ENCODE results near the gene KCNIP4.

KCNIP4 gene

GRCh38 chr4:21139327-21139726 is 809.2 kb downstream of the KCNIP4 start:
- FAIRE-seq (no peak), DNase-seq (ENCODE audit: extremely low spot score, insufficient read length, low read depth) (no peak)

DNA sequence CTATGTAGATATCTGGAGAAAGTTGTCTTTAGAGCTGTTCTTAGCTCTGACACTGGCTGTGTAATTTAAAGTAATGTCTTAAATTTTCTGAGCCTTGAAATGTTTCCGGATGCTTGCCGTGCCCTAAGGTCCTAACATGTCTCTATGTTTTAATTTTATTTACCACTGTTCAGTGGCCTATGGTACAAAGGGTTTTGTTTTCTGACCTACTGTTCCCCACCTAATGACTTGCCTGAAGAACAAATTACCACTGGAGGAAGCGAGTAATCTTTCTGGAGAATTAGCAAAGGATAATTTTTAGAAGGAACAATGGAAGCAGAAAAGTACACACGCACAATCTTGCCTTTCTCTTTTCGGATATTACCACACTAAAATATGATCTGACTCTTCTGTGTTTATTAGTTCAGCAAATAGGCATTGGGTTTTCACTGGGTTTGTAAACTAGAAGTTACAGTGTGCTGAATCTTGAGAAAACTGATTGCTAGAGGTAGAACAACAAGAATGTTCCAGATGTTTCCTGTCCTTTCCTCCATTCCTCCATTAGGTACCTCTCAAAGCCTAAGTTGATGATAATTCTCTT is 812.4 kb downstream of the KCNIP4 start:
- no peak for FAIRE-seq
- DNase-seq (ENCODE audit: extremely low spot score, insufficient read length, low read depth): no peak

DNA sequence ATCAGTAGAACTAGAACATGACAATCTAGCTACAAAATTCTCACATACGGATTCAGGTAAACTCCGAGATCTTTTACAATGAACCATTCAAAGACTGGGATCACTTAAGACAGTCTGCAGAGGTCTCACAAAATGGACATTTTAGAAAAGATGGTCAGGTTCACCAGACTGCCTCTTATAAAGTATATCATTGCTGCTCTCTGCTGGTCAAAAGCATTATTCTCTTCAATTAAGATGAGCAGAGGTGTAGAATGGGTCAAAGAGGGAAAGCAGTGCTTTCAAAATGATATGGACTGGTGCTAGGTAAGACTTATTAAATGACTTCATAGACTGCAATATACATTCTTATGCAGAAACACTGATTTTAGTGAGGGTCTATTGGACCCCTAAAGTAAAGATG is 813.6 kb downstream of the KCNIP4 start:
- no peak for DNase-seq (ENCODE audit: extremely low spot score, insufficient read length, low read depth)
- FAIRE-seq: no peak

- no peak for FAIRE-seq
Measured at GRCh38 chr4:21130606-21131005, 818.0 kb downstream of the KCNIP4 start.

DNA sequence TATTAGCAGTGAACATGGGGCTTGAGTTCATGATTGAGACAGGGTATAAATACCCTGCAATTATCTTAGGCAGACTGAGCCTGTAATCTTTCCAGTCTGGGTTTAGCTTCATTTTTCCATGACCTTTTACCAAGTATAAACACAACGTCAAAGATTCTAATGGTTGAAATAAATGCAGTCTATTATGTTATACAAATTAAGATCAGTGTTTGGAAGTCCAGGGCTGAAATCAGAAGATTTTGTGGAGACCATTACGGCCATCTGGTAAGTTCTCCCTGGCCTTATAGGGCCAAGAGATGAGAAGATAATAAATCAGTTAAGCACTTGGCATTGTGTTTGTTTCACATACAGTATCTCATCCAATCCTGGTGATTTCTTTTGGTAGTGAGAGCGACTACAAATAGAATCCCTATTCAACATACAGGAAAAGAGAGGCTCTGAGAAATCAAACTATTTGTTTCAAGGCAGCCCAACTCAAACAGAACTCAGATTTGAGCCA is 822.5 kb downstream of the KCNIP4 start:
- DNase-seq (ENCODE audit: extremely low spot score, insufficient read length, low read depth): no peak
- FAIRE-seq: no peak

More at GRCh38 chr4:21130606-21131005, 818.0 kb downstream of the KCNIP4 start:
- DNase-seq (ENCODE audit: extremely low spot score, insufficient read length, low read depth): no peak

DNA sequence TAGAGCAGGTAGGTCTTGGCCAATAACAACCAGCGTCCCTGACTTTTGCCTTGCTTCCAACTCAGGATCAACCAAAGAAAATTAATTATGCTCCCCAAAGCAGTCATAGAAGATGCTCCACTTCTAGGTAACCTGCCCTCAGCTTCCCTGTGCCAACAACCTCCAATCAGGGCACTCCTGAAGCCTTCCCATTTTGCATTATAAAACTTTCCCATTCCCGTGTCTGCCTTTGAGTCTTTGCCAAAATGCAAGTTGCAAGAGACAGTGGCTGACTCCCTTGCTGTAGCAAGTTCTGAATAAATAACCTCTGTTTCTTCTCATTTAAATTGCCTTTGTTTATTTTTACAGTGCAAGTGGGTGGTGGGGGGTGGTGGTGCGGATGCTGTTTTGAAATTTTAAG is 830.3 kb downstream of the KCNIP4 start:
- FAIRE-seq (no peak), DNase-seq (ENCODE audit: extremely low spot score, insufficient read length, low read depth) (no peak)

DNA sequence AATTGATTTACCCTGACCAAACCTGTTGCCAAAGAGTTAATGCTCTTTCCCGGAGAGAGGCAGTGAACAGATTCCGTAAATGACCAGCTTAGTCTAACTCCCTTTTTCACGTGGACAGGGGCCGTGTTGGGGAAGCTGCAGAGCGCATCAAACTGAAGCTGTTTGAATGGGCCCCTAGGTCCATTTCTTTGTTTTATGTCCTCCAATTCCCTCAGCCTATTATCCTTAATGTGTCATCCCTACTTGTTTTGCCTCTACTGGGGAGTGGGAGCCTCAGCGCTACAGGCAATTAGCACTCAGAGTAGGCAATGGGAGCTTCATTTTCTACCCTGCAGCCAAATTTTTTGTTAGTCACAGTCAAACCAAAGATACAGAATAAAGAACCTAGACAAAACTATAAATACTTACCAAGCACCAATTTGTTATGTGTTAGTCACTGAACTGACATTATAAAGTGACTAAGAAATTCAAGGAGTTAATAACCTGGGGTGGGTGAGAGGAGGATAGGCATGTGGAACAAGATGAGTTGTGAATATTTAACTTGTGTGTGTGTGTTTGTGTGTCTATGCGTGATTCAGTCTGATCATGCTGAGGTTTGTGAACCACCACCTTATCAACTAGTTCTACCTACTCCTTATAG is 830.9 kb downstream of the KCNIP4 start:
- FAIRE-seq: no peak
- DNase-seq (ENCODE audit: extremely low spot score, insufficient read length, low read depth): no peak

DNA sequence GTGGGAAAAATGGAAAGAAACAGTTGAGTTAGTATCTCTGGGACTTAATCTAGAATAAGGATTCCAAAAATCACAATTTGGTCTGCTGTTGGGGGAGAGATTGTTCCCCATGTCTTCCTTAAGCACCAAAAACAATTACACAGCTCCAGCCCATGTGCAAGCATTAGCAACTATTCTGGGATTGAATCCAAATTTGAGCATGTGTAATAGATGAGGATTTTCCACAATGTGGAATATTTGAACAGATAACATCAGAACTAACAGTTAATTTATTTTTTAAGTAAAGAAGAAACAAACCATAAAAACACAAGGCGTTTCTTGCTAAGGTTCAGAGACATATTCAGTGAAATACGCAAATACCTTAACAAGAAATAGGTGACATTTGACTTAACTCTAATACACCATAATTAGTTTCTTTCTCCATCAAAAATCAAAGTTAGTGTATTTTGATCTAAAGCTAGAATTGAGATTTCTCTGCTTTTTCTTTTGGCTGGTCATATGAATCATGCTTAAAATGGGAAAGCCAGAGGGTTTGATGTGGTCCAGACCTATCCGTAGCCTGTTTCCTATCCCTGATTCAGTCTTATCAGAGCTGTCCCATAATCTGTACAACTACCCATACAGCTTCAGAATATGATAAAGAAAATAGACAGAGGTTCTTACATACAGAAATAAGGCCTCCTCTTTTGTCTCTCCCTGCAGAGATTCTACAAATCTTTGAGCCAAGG is 834.9 kb downstream of the KCNIP4 start:
- DNase-seq (ENCODE audit: extremely low spot score, insufficient read length, low read depth) (no peak), FAIRE-seq (no peak)

GRCh38 chr4:21102667-21103066 is 845.9 kb downstream of the KCNIP4 start:
- DNase-seq (ENCODE audit: extremely low spot score, insufficient read length, low read depth): no peak
- FAIRE-seq: no peak

- FAIRE-seq (no peak), DNase-seq (ENCODE audit: extremely low spot score, insufficient read length, low read depth) (no peak)
Measured at GRCh38 chr4:21097865-21098264, 850.7 kb downstream of the KCNIP4 start.

DNA sequence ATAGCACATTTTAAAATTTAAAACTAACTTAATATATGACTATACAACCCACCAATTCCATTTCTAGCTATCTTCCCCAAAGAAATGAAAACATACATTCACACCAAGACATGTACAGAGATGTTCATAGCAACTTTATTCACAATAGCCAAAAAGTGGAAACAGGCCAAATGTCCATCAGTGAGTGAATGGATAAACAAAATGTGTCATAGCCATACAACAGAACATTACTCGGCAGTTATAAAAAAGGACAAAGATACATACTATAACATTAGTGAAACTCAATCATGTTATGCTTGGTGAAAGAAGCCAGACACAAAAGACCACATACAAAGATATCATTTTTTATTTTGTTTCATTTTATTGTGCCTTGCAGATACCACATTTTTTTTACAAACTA is 851.5 kb downstream of the KCNIP4 start:
- DNase-seq (ENCODE audit: extremely low spot score, insufficient read length, low read depth) (no peak), FAIRE-seq (no peak)

- DNase-seq (ENCODE audit: extremely low spot score, insufficient read length, low read depth) (no peak), FAIRE-seq (no peak)
Measured at GRCh38 chr4:21092531-21092930, 856.0 kb downstream of the KCNIP4 start.

DNA sequence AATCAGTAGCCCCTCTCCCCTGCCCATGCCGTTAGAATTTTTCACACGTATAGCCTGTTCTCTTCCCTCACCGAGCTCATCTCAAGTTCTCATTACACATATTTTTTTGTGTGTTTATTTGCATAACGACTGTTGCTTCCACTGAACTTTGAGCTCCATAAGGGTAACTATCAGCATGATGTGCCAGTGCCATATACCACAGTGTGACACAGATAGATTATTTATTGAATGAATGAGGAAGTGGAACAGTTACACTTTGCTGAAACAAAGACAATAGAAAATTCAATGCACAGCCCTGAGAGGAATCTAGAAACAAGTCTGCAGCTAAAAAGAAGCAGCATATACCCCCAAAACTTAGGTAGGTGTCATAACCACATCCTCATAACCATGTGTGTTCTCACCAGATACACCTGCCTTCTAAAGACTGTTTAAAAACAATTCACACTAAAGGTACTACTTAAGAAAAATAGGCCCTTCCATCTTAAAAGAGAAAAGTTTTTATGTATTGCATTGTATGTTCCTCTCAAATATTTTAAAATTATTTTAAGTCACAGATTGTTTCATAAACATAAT is 858.4 kb downstream of the KCNIP4 start:
- FAIRE-seq: no peak
- DNase-seq (ENCODE audit: extremely low spot score, insufficient read length, low read depth): no peak

DNA sequence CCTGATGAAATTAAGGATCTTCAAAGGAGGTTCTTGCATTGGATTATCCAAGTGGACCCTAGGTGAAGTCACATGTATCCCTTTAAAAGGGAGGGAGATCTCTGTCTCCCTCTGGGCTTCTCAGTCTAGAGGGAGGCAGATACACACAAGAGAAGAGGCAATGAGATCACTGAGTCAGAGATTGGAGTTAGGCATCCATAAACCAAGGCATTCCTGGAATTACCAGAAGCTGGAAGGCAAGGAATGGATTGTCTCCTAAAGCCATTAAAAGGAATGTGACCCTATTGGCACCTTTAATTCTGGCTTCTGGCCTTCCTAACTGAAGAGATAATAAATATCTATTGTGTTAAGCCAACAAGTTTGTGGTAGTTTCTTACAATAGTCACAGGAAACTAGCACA is 865.2 kb downstream of the KCNIP4 start:
- FAIRE-seq (no peak), DNase-seq (ENCODE audit: extremely low spot score, insufficient read length, low read depth) (no peak)

DNA sequence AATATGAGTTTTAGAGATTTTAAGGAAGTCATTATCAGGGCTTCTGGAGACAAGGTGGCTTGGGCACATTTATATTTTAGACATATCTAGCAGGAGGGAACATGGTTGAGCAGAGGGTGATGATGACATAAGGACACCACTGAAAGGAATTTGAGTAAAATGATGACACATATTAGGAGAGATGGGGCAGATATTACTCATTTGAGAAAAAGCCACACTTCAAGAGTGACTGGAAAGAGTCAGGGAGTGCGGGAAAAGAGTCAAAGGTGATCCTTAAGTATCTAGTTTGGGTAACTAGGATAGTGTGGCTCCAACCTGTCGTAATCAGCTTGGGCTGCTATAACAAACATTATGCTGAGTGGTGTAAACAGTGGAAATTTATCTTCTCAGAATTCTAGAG is 870.6 kb downstream of the KCNIP4 start:
- no peak for FAIRE-seq
- no peak for DNase-seq (ENCODE audit: extremely low spot score, insufficient read length, low read depth)

DNA sequence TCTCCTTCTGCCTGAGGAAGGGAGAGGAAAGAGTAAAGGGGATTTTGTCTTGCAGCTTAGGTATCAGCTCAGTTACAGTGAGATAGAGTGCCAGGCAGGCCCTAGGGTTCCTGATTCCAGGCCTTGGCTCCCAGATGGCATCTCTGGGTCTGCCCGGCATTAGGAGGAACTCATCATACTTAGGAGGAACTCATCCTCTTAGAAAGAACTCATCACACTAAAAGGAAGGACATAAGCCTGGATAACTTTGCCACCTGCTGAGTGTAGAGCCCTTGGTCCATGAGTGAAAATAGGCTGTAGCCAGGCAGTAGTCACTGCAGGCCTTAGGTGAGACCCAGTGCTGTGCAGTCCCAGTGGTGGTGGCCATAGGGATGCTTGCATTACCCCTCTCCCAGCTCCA is 881.2 kb downstream of the KCNIP4 start:
- DNase-seq (ENCODE audit: extremely low spot score, insufficient read length, low read depth): no peak
- FAIRE-seq: no peak

- FAIRE-seq: no peak
Measured at GRCh38 chr4:21061902-21062301, 886.7 kb downstream of the KCNIP4 start.

DNA sequence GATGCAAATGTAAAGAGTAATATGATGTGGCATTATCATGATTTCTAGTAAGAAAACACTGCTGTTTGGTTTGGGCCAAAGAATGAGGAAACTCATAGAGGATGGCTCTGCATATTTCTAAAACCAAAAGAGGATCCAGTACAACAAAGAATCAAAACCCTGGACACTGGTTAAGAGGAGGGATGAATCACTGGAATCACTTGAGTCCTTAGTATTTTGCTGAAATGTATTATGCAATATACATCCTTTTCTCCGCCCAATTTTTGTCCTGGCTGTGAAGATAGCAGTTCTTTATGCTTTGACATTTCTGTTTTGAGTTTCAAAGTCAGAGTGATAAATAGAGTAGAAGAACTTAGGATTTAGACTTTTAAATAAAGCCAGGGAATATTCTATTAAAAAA is 902.4 kb downstream of the KCNIP4 start:
- no peak for FAIRE-seq
- DNase-seq (ENCODE audit: extremely low spot score, insufficient read length, low read depth): no peak

More at GRCh38 chr4:21061902-21062301, 886.7 kb downstream of the KCNIP4 start:
- no peak for DNase-seq (ENCODE audit: extremely low spot score, insufficient read length, low read depth)

DNA sequence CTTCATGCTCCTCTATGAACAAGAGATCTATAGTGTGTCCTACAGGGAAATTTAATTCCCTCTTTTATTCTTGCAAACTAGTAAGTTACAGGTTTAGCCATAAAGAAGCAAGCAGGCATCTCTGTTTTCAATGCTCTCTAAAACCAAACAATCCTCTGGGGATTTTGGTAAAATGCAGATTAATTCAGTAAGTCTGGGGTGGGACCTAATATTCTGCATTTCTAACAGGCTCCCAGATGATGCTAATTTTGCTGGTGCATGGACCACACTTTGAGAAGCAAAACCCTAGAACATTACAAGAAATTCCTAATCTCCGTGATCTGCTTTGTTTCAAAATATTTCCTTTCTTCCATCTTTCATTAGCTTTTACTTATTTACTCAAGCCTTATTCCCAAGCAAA is 903.5 kb downstream of the KCNIP4 start:
- no peak for FAIRE-seq
- DNase-seq (ENCODE audit: extremely low spot score, insufficient read length, low read depth): no peak

DNA sequence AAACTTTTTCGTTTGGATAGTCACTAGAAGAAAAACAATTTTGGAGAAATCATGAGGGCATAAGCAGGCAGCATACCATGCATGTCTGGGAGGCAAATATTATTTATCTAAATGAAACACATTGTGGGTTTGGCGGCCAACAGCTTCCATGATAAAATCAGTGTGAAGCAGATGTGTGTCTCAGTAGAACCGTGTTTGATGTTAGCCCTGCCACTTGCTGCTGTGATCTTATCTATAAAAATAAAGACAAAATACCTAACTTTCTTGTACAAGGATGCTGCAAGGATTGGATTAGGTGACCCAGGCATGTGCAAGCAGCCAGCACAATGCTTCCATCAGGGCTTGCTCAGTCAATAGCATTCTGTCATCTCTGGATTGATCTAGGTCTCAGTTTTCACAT is 906.9 kb downstream of the KCNIP4 start:
- FAIRE-seq: no peak
- DNase-seq (ENCODE audit: extremely low spot score, insufficient read length, low read depth): no peak

- FAIRE-seq (no peak), DNase-seq (ENCODE audit: extremely low spot score, insufficient read length, low read depth) (no peak)
Measured at GRCh38 chr4:21034728-21035127, 913.8 kb downstream of the KCNIP4 start.
